GM21786 (cell line): ENCODE results near the gene SPRY4.
"Not testable (repeated sequence)": the region's sequence is repeated elsewhere in the genome, so short reads cannot be mapped to it uniquely, and the experiment has no call there.

Experiments used
- ATAC-seq: cut with Tn5 transposase; IDR thresholded peaks from one replicate; pipeline ENCODE4 v1.9.1; 2021; ENCODE audit not compliant: unreplicated experiment

The SPRY4 gene

GRCh38 chr5:142264084-142264483, 60.7 kb downstream of the SPRY4 start:
- not testable (repeated sequence) for ATAC-seq

GRCh38 chr5:142263346-142263745, 61.5 kb downstream of the SPRY4 start:
- no peak for ATAC-seq

- no peak for ATAC-seq
These were observed 62.1 kb downstream of the SPRY4 start for GRCh38 chr5:142262683-142263082.
